ENCODE results near the gene CCDC187.

Gene CCDC187

GRCh38 chr9:136225366-136225747, 78.5 kb downstream of the CCDC187 start:
- H3K4me3 ChIP-seq (ENCODE audit: insufficient read length, low read depth) = no peak overlapping the region
- peak overlapping the region; percentile 6 for H3K9ac ChIP-seq (ENCODE audit: insufficient read length, low read depth)
- peaks cover 61% of the 10 kb centered on the region for H3K36me3 ChIP-seq (ENCODE audit: insufficient read depth, insufficient read length, low read length)
- H3K4me1 ChIP-seq (ENCODE audit: insufficient read depth, insufficient read length) = peaks cover 13% of the 10 kb centered on the region
- no peak for TF ChIP-seq SUZ12 (IDR thresholded peaks at IDR 0.05; ENCODE audit: extremely low read depth, insufficient read depth, insufficient read length)
- no peak for TF ChIP-seq ZNF274 (IDR thresholded peaks at IDR 0.05; ENCODE audit: low read depth, low read length)
- no peak for TF ChIP-seq YY1 (IDR thresholded peaks at IDR 0.05; ENCODE audit: insufficient read depth, insufficient read length)
- no peaks in the 10 kb centered on the region for H3K9me3 ChIP-seq (ENCODE audit: insufficient read depth, low read length)
- no peak for DNase-seq (ENCODE audit: low read depth, low spot score)
- no peaks in the 10 kb centered on the region for H3K27me3 ChIP-seq (ENCODE audit: insufficient read depth, insufficient read length)

GRCh38 chr9:136223871-136224640, 79.8 kb downstream of the CCDC187 start:
- Histone ChIP-seq H3K9ac (ENCODE audit: insufficient read length, low read depth) (no peak overlapping the region), H3K36me3 (ENCODE audit: insufficient read depth, insufficient read length, low read length) (peaks cover 68% of the 10 kb centered on the region), H3K4me1 (ENCODE audit: insufficient read depth, insufficient read length) (peaks cover 13% of the 10 kb centered on the region), H3K9me3 (ENCODE audit: insufficient read depth, low read length) (no peaks in the 10 kb centered on the region), H3K27me3 (ENCODE audit: insufficient read depth, insufficient read length) (no peaks in the 10 kb centered on the region), H3K4me3 (ENCODE audit: insufficient read length, low read depth) (no peak overlapping the region)
- DNase-seq (ENCODE audit: low read depth, low spot score) = no peak
- no peak for TF ChIP-seq SUZ12 (IDR thresholded peaks at IDR 0.05; ENCODE audit: extremely low read depth, insufficient read depth, insufficient read length)
- no peak for TF ChIP-seq ZNF274 (IDR thresholded peaks at IDR 0.05; ENCODE audit: low read depth, low read length)
- TF ChIP-seq YY1 (IDR thresholded peaks at IDR 0.05; ENCODE audit: insufficient read depth, insufficient read length) = no peak

GRCh38 chr9:136222906-136223285, 81.0 kb downstream of the CCDC187 start:
- DNase-seq (ENCODE audit: low read depth, low spot score) = no peak
- H3K4me3 ChIP-seq (ENCODE audit: insufficient read length, low read depth) = no peak overlapping the region
- no peak overlapping the region for H3K9ac ChIP-seq (ENCODE audit: insufficient read length, low read depth)
- no peaks in the 10 kb centered on the region for H3K9me3 ChIP-seq (ENCODE audit: insufficient read depth, low read length)
- peaks cover 80% of the 10 kb centered on the region for H3K36me3 ChIP-seq (ENCODE audit: insufficient read depth, insufficient read length, low read length)
- no peaks in the 10 kb centered on the region for H3K27me3 ChIP-seq (ENCODE audit: insufficient read depth, insufficient read length)
- no peak for TF ChIP-seq ZNF274 (IDR thresholded peaks at IDR 0.05; ENCODE audit: low read depth, low read length)
- TF ChIP-seq YY1 (IDR thresholded peaks at IDR 0.05; ENCODE audit: insufficient read depth, insufficient read length) = no peak
- no peak for TF ChIP-seq SUZ12 (IDR thresholded peaks at IDR 0.05; ENCODE audit: extremely low read depth, insufficient read depth, insufficient read length)
- H3K4me1 ChIP-seq (ENCODE audit: insufficient read depth, insufficient read length) = peaks cover 13% of the 10 kb centered on the region

DNA sequence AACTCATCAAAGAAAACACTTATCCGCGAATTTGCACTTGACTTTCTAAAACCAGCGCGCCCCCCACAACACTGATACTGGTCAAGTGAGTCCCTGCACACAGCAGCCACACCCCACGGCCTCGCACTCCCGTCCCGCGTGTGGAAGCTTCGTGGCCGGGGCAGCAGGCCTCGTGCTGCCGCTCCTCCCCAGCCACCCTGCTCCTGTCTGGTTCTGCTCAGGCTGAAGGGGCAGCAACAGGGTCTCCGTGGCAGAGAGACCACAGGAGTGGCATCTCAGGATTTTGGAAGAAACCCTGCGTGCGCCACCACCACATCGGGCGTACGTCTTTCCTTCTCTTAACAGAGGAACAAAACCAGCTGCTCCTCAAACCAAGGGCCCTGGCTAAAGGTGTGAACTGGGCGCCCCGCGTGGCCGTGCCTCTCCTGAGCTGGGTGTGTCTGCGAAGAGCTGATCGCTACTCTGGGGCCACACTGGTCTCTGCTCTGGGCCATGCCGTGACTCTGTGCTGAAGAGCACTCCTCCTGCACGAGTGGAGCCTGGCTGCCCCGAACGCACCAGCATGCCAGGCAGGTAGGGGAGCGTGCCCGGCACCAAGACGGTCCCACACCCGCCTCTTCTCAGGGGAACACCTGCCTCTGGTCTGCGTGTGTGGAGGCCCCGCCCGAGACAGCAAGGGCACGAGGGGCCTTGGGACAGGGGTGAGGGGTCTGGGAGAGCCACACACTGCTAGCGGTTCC, 81.6 kb downstream of the CCDC187 start:
- Histone ChIP-seq H3K9me3 (ENCODE audit: insufficient read depth, low read length) (no peaks in the 10 kb centered on the region), H3K27me3 (ENCODE audit: insufficient read depth, insufficient read length) (no peaks in the 10 kb centered on the region), H3K36me3 (ENCODE audit: insufficient read depth, insufficient read length, low read length) (peaks cover 81% of the 10 kb centered on the region), H3K4me1 (ENCODE audit: insufficient read depth, insufficient read length) (peaks cover 13% of the 10 kb centered on the region), H3K9ac (ENCODE audit: insufficient read length, low read depth) (no peak overlapping the region), H3K4me3 (ENCODE audit: insufficient read length, low read depth) (no peak overlapping the region)
- TF ChIP-seq ZNF274 (IDR thresholded peaks at IDR 0.05; ENCODE audit: low read depth, low read length) = no peak
- DNase-seq (ENCODE audit: low read depth, low spot score) = no peak

DNA sequence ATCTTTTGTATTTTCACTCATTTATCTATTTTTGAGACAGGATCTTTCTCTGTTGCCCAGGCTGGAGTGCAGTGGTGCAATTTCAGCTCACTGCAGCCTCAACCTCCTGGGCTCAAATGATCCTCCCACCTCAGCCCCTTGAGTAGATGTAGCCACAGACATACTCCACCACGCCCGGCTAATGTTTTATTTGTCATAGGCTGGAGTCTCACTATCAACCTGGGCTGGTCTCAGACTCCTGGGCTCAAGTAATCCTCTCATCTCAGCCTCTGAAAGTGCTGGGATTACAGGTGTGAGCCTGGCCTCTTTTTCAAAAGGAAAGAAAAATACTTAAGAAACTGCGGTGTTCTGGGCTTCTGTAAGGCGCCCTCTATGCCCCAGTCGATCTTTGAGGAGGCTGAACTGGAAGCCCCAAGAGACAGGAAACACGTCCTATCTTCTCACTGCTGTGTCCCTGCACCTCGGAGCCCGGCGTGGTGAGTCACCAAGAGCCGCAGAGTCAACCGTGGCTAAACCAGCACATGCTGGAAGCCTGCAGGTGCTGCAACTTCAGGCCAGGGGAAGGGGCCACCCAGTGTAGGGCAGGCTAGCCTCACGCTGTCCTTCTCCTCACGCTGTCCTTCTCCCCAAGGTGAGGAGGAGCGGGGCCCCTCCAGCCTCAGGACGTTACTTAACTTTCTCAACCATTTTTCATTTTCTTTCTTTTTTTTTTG, 83.7 kb downstream of the CCDC187 start:
- Histone ChIP-seq H3K4me3 (ENCODE audit: insufficient read length, low read depth) (no peak overlapping the region), H3K9ac (ENCODE audit: insufficient read length, low read depth) (no peak overlapping the region), H3K4me1 (ENCODE audit: insufficient read depth, insufficient read length) (peaks cover 4% of the 10 kb centered on the region), H3K9me3 (ENCODE audit: insufficient read depth, low read length) (no peaks in the 10 kb centered on the region), H3K36me3 (ENCODE audit: insufficient read depth, insufficient read length, low read length) (peaks cover 82% of the 10 kb centered on the region), H3K27me3 (ENCODE audit: insufficient read depth, insufficient read length) (no peaks in the 10 kb centered on the region)
- no peak for TF ChIP-seq YY1 (IDR thresholded peaks at IDR 0.05; ENCODE audit: insufficient read depth, insufficient read length)
- no peak for TF ChIP-seq SUZ12 (IDR thresholded peaks at IDR 0.05; ENCODE audit: extremely low read depth, insufficient read depth, insufficient read length)
- no peak for DNase-seq (ENCODE audit: low read depth, low spot score)

DNA sequence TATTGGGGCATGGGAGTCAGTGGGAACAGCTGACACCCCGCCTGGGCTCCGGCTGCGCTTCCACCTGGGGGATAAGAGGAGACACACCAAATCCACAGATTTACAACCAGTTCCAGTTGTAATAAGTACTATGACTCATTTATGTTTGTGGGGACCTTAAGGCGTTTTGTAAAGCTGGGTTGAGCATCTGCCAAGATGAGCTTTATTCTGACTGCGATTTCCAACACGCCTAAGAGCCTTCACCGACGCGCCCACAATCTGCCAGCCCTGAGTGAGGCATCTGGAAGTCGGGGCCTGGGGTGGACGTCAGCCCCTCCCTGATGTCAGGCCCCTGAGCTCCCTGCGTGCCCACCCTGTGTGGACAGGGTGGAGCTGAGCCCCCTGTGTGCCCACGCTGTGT, 84.6 kb downstream of the CCDC187 start:
- H3K9me3 ChIP-seq (ENCODE audit: insufficient read depth, low read length) = peaks cover 8% of the 10 kb centered on the region; the same call in 1 of the 2 replicates
- no peaks in the 10 kb centered on the region for H3K27me3 ChIP-seq (ENCODE audit: insufficient read depth, insufficient read length)
- TF ChIP-seq SUZ12 (IDR thresholded peaks at IDR 0.05; ENCODE audit: extremely low read depth, insufficient read depth, insufficient read length) (no peak), ZNF274 (IDR thresholded peaks at IDR 0.05; ENCODE audit: low read depth, low read length) (no peak), YY1 (IDR thresholded peaks at IDR 0.05; ENCODE audit: insufficient read depth, insufficient read length) (no peak)
- H3K4me3 ChIP-seq (ENCODE audit: insufficient read length, low read depth) = no peak overlapping the region
- peaks cover 3% of the 10 kb centered on the region for H3K4me1 ChIP-seq (ENCODE audit: insufficient read depth, insufficient read length)
- DNase-seq (ENCODE audit: low read depth, low spot score) = no peak
- H3K9ac ChIP-seq (ENCODE audit: insufficient read length, low read depth) = no peak overlapping the region
- H3K36me3 ChIP-seq (ENCODE audit: insufficient read depth, insufficient read length, low read length) = peaks cover 83% of the 10 kb centered on the region

DNA sequence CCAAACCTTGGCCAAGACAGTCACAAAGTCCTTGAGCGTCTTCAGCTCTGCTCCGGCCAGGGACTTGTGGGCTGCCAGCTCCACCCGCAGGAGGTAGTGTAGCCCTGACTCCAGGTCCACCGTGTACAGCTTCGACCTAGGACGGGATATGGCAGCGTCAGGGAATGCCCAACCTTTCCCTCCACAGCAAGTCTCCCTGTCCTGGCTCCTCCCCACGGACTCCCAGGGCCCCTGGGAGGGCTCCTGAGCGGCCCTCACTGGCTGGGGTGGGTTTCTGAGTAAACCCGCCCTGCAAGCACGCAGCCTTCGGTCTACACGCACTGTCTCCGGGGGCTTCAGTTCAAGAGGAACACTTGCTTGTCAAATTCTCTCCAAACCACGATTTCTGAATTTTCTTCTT, 85.2 kb downstream of the CCDC187 start:
- Histone ChIP-seq H3K9ac (ENCODE audit: insufficient read length, low read depth) (no peak overlapping the region), H3K4me1 (ENCODE audit: insufficient read depth, insufficient read length) (no peaks in the 10 kb centered on the region), H3K9me3 (ENCODE audit: insufficient read depth, low read length) (peaks cover 14% of the 10 kb centered on the region; the same call in 1 of the 2 replicates), H3K4me3 (ENCODE audit: insufficient read length, low read depth) (no peak overlapping the region), H3K27me3 (ENCODE audit: insufficient read depth, insufficient read length) (no peaks in the 10 kb centered on the region), H3K36me3 (ENCODE audit: insufficient read depth, insufficient read length, low read length) (peaks cover 83% of the 10 kb centered on the region)
- no peak for DNase-seq (ENCODE audit: low read depth, low spot score)
- no peak for TF ChIP-seq ZNF274 (IDR thresholded peaks at IDR 0.05; ENCODE audit: low read depth, low read length)
- no peak for TF ChIP-seq SUZ12 (IDR thresholded peaks at IDR 0.05; ENCODE audit: extremely low read depth, insufficient read depth, insufficient read length)
- no peak for TF ChIP-seq YY1 (IDR thresholded peaks at IDR 0.05; ENCODE audit: insufficient read depth, insufficient read length)

Data from NT2/D1 (cell line).